GM18502 (cell line): ENCODE data around the gene SMPD4.
A peak's percentile ranks its signal among the peaks of the same experiment; 100 is the strongest.
"Not testable (repeated sequence)": the region's sequence is repeated elsewhere in the genome, so short reads cannot be mapped to it uniquely, and the experiment has no call there.

Source experiments
- ATAC-seq: cut with Tn5 transposase; IDR thresholded peaks from one replicate; pipeline ENCODE4 v1.9.1; 2021; ENCODE audit warnings: mild to moderate bottlenecking; ENCODE audit not compliant: unreplicated experiment, poor library complexity

SMPD4 gene

GRCh38 chr2:130187859-130188792, 6.7 kb upstream of the SMPD4 start:
- not testable (repeated sequence) for ATAC-seq

GRCh38 chr2:130187268-130187667, 5.9 kb upstream of the SMPD4 start:
- no peak for ATAC-seq

GRCh38 chr2:130186391-130186790, 5.0 kb upstream of the SMPD4 start:
- no peak for ATAC-seq

GRCh38 chr2:130185896-130186295, 4.5 kb upstream of the SMPD4 start:
- no peak for ATAC-seq

GRCh38 chr2:130185436-130185835, 4.0 kb upstream of the SMPD4 start:
- no peak for ATAC-seq

GRCh38 chr2:130183512-130184373, 2.3 kb upstream of the SMPD4 start:
- ATAC-seq: no peak

GRCh38 chr2:130182826-130183511, 1.6 kb upstream of the SMPD4 start:
- peak; percentile 16 for ATAC-seq

GRCh38 chr2:130181880-130182682, 679 bp upstream of the SMPD4 start, which contains the start of gene MZT2B:
MZT2B (plus strand) TSS chr2:130182262; CDS start chr2:130182283, 21 bp downstream.
- peak; percentile 83 for ATAC-seq

- not testable (repeated sequence) for ATAC-seq
Observed at GRCh38 chr2:130180404-130181324, 738 bp downstream of the SMPD4 start.

- peak; percentile 83 for ATAC-seq
Observed at GRCh38 chr2:130174866-130175265, 6.5 kb downstream of the SMPD4 start.

- no peak for ATAC-seq
Observed at GRCh38 chr2:130169896-130170295, 11.5 kb downstream of the SMPD4 start.

GRCh38 chr2:130169163-130169562, 12.2 kb downstream of the SMPD4 start:
- not testable (repeated sequence) for ATAC-seq

GRCh38 chr2:130166611-130167010, 14.8 kb downstream of the SMPD4 start:
- not testable (repeated sequence) for ATAC-seq

GRCh38 chr2:130165293-130166016, 15.9 kb downstream of the SMPD4 start:
- no peak for ATAC-seq

- ATAC-seq: no peak
Observed at GRCh38 chr2:130162968-130163367, 18.4 kb downstream of the SMPD4 start.

- not testable (repeated sequence) for ATAC-seq
Observed at GRCh38 chr2:130162486-130162885, 18.9 kb downstream of the SMPD4 start.

GRCh38 chr2:130160838-130161705, 20.3 kb downstream of the SMPD4 start:
- not testable (repeated sequence) for ATAC-seq
